Naive thymus-derived CD8-positive, alpha-beta T cell (primary cell): ENCODE data around the gene HRH4. TPM values are rescaled to one million over a fixed set of nuclear protein-coding genes. Genes with fewer than 3 reads are reported as not detected.

Experiments used
- ATAC-seq, 2 donors: fragments of 150-1000 bp; cut with Tn5 transposase in 1 of 2; sonication (Bioruptor Pico), chemical (Tn5 transposase) in 1 of 2; 1 replicate in 1 of 2; 2 replicates in 1 of 2; pipeline ENCODE4 v1.10.0; 2021; ENCODE audit warnings: mild to moderate bottlenecking in 2 of 2, moderate library complexity in 2 of 2
- POLR2A ChIA-PET: fragments of 350-600 bp; sonication (Branson Sonifier 250); formaldehyde crosslinking; loops from one replicate; lab custom pipeline; 2021; ENCODE audit warnings: antibody characterized with exemption; lab: Charles Lee
- DNase-seq, 10 donors: peaks; one replicate each; pipeline versions ENCODE4 v3.0.0 to v3.0.0-alpha.2; 2020 to 2022
- H3K27ac Mint-ChIP-seq, 10 donors: one replicate each; pipeline ENCODE4 v1.8.0; 2020 to 2022; ENCODE audit warnings: mild to moderate bottlenecking in 10 of 10, mixed read lengths in 10 of 10, moderate library complexity in 4 of 10, inconsistent platforms in 1 of 10
- H3K27me3 Mint-ChIP-seq, 5 donors: one replicate each; pipeline ENCODE4 v1.8.0; 2021 to 2022; ENCODE audit warnings: mixed read lengths in 5 of 5
- H3K36me3 Mint-ChIP-seq, 3 donors: one replicate each; pipeline ENCODE4 v1.8.0; 2020 to 2022; ENCODE audit warnings: mixed read lengths in 3 of 3, mild to moderate bottlenecking in 2 of 3, inconsistent platforms in 1 of 3
- H3K4me1 Mint-ChIP-seq, 4 donors: one replicate each; pipeline ENCODE4 v1.8.0; 2021 to 2022; ENCODE audit warnings: mixed read lengths in 4 of 4
- H3K4me3 Mint-ChIP-seq, 10 donors: one replicate each; pipeline ENCODE4 v1.8.0; 2020 to 2022; ENCODE audit warnings: mild to moderate bottlenecking in 10 of 10, mixed read lengths in 10 of 10, moderate library complexity in 6 of 10, inconsistent platforms in 1 of 10
- H3K9me3 Mint-ChIP-seq, 9 donors: one replicate each; pipeline ENCODE4 v1.8.0; 2020 to 2022; ENCODE audit warnings: mixed read lengths in 9 of 9, mild to moderate bottlenecking in 3 of 9, inconsistent platforms in 1 of 9, moderate library complexity in 1 of 9
- polyA plus RNA-seq, 3 donors: library from polyadenylated mRNA; unstranded; fragments of 300-500 nt; fragmentation: Illumina TruSeq; gene quantifications; one replicate each; pipeline ENCODE4 v1.2.3, GENCODE V29; 2021
- total RNA-seq, 8 experiments: library from RNA in 2 of 8; stranded (reverse) in 2 of 8; gene quantifications; one replicate each; pipeline ENCODE4 v1.2.3 and lab custom pipeline; 2021 to 2026

The HRH4 gene
- total and polyA plus RNA-seq, 5 experiments from 2014 or later, result 0.29 TPM; not detected in 4

GRCh38 chr18:24518596-24518995 is 58.2 kb downstream of the HRH4 start:
- no peak overlapping the region for H3K27ac Mint-ChIP-seq
- no peaks in the 10 kb centered on the region for H3K9me3 Mint-ChIP-seq
- H3K4me3 Mint-ChIP-seq, result no peak overlapping the region
- POLR2A ChIA-PET, result no interaction called here
- DNase-seq, result no peak
- H3K27me3 Mint-ChIP-seq, result peaks cover 0 to 7% (median 0%) of the 10 kb centered on the region in 5 donors
- H3K4me1 Mint-ChIP-seq, result no peaks in the 10 kb centered on the region
- H3K36me3 Mint-ChIP-seq, result no peaks in the 10 kb centered on the region
- ATAC-seq, result no peak

Other genes starting within 250 kb of the HRH4 start
- 1 to 10 TPM; 1.7 to 2.4 TPM for gene OSBPL1A, start 62.8 kb upstream of the HRH4 start, total RNA-seq
- 1 to 10 TPM; 1.3 to 1.9 (median 1.5) TPM for gene OSBPL1A, start 62.8 kb upstream of the HRH4 start, polyA plus RNA-seq
- gene IMPACT, start 34.0 kb upstream of the HRH4 start, total RNA-seq, result 10 to 100 TPM; 14.6 to 18.5 TPM
- 10 to 100 TPM; 13.5 to 22.5 (median 17.5) TPM for gene IMPACT, start 34.0 kb upstream of the HRH4 start, polyA plus RNA-seq